Thyroid gland (tissue), 4 donors: Measurements from ENCODE around the gene IKBIP. TPM values are rescaled to one million over a fixed set of nuclear protein-coding genes. Genes with fewer than 3 reads are reported as not detected.

ENCODE experiments used
- DNase-seq, 2 donors: peaks; one replicate each; pipeline ENCODE4 v3.0.0-alpha.2; 2019
- H3K27ac ChIP-seq, 3 donors: fragments of 200-600 bp; sonication (generic); 1 replicate in 2 of 3; 2 replicates in 1 of 3; pipeline ENCODE4 v1.5.1; 2016 to 2019; ENCODE audit warnings: mild to moderate bottlenecking in 1 of 3, moderate library complexity in 1 of 3
- H3K27me3 ChIP-seq: fragments of 200-600 bp; sonication (generic); one replicate; pipeline ENCODE4 v1.5.1; 2019
- H3K36me3 ChIP-seq, 2 donors: fragments of 200-600 bp; sonication (generic); one replicate each; pipeline ENCODE4 v1.5.1; 2016 to 2019
- H3K4me1 ChIP-seq, 2 donors: fragments of 200-600 bp; sonication (generic); one replicate each; pipeline ENCODE4 v1.5.1; 2017 to 2019
- H3K4me3 ChIP-seq, 3 donors: fragments of 200-600 bp; sonication (generic); replicated peaks in 1 of 3; 1 replicate in 2 of 3; 2 replicates in 1 of 3; pipeline ENCODE4 v1.5.1; 2016; ENCODE audit warnings: mild to moderate bottlenecking in 1 of 3
- H3K9me3 ChIP-seq: fragments of 200-600 bp; sonication (generic); one replicate; pipeline ENCODE4 v1.5.1; 2017
- CTCF ChIP-seq, 6 experiments: fragments of 200-600 bp in 3 of 6; fragments of 450-650 bp in 3 of 6; sonication (generic) in 3 of 6; IDR thresholded peaks; one replicate each; pipeline ENCODE4 v1.5.1; 2016 to 2019; ENCODE audit warnings: antibody characterized with exemption in 6 of 6, mild to moderate bottlenecking in 2 of 6, inconsistent platforms in 1 of 6, moderate library complexity in 1 of 6
- POLR2A ChIP-seq, 2 donors: fragments of 450-650 bp; IDR thresholded peaks; one replicate each; pipeline ENCODE4 v1.6.1; 2017; ENCODE audit warnings: antibody characterized with exemption in 2 of 2, mild to moderate bottlenecking in 2 of 2, moderate library complexity in 1 of 2
- WGBS, 2 donors: methylation state at CpG; one replicate each; pipeline ENCODE4 v1.1.5; 2017; 5-methylcytosine and 5-hydroxymethylcytosine counted together
- intact Hi-C: fragments of 100-400 bp; cut with DNase I; formaldehyde crosslinking; loops from one replicate; pipeline ENCODE4 v1.15.1; 2023
- total RNA-seq, 4 donors: library from RNA; depleted of rRNA; stranded (reverse); fragments of >200 nt; gene quantifications; one replicate each; pipeline ENCODE4 v1.2.3, GENCODE V29; 2016

The IKBIP gene
- total RNA-seq, 4 donors from 2014 or later = 16.8 to 26.2 (median 19.0) TPM

GRCh38 chr12:98638009-98638408 is 6.6 kb downstream of the IKBIP start:
- DNase-seq = no peak
- Histone ChIP-seq H3K27me3 (no peaks in the 10 kb centered on the region), H3K4me3 (no peak overlapping the region), H3K27ac (no peak overlapping the region), H3K36me3 (no peaks in the 10 kb centered on the region), H3K4me1 (peaks cover 0 to 8% of the 10 kb centered on the region in 2 donors), H3K9me3 (no peaks in the 10 kb centered on the region)
- intact Hi-C loops = no loop called here
- 97% methylated on average over 2 of the region's 2 CpGs for WGBS, 2 donors
- TF ChIP-seq CTCF (IDR thresholded peaks at IDR 0.05) = no peak
- TF ChIP-seq POLR2A (IDR thresholded peaks at IDR 0.05) = no peak

- Histone ChIP-seq H3K9me3 (no peaks in the 10 kb centered on the region), H3K27me3 (no peaks in the 10 kb centered on the region), H3K4me3 (no peak overlapping the region), H3K4me1 (peaks cover 0 to 8% of the 10 kb centered on the region in 2 donors), H3K36me3 (no peaks in the 10 kb centered on the region), H3K27ac (no peak overlapping the region)
- WGBS, 2 donors = 85 to 88% methylated on average over 2 of the region's 2 CpGs
- no peak for DNase-seq
- TF ChIP-seq CTCF (IDR thresholded peaks at IDR 0.05) = no peak
- TF ChIP-seq POLR2A (IDR thresholded peaks at IDR 0.05) = no peak
- intact Hi-C loops = no loop called here
These were observed 7.5 kb downstream of the IKBIP start for GRCh38 chr12:98637068-98637467.

GRCh38 chr12:98635657-98636323 is 8.8 kb downstream of the IKBIP start:
- peaks cover 0 to 8% of the 10 kb centered on the region in 2 donors for H3K4me1 ChIP-seq
- no peaks in the 10 kb centered on the region for H3K27me3 ChIP-seq
- 65 to 71% methylated on average over 4 of the region's 4 CpGs for WGBS, 2 donors
- TF ChIP-seq POLR2A (IDR thresholded peaks at IDR 0.05) (no peak), CTCF (IDR thresholded peaks at IDR 0.05) (no peak)
- intact Hi-C loops = no loop called here
- no peak for DNase-seq
- H3K36me3 ChIP-seq = no peaks in the 10 kb centered on the region
- H3K4me3 ChIP-seq = no peak overlapping the region
- H3K9me3 ChIP-seq = no peaks in the 10 kb centered on the region
- H3K27ac ChIP-seq = peak overlapping the region in 2 of 3 donors; percentile 32 to 50

GRCh38 chr12:98618952-98619351 is 25.6 kb downstream of the IKBIP start:
- TF ChIP-seq POLR2A (IDR thresholded peaks at IDR 0.05) (no peak), CTCF (IDR thresholded peaks at IDR 0.05) (no peak)
- Histone ChIP-seq H3K27ac (no peak overlapping the region), H3K9me3 (no peaks in the 10 kb centered on the region), H3K4me3 (no peak overlapping the region), H3K4me1 (no peaks in the 10 kb centered on the region), H3K27me3 (no peaks in the 10 kb centered on the region), H3K36me3 (no peaks in the 10 kb centered on the region)
- 76% methylated on average over 4 of the region's 4 CpGs for WGBS, 2 donors
- intact Hi-C loops = no loop called here
- DNase-seq = no peak

GRCh38 chr12:98612696-98613334 is 31.8 kb downstream of the IKBIP start:
- H3K27ac ChIP-seq = no peak overlapping the region
- DNase-seq = no peak
- no peak for TF ChIP-seq CTCF (IDR thresholded peaks at IDR 0.05)
- no peak for TF ChIP-seq POLR2A (IDR thresholded peaks at IDR 0.05)
- 73 to 77% methylated on average over 5 of the region's 5 CpGs for WGBS, 2 donors
- no peaks in the 10 kb centered on the region for H3K9me3 ChIP-seq
- no peaks in the 10 kb centered on the region for H3K36me3 ChIP-seq
- intact Hi-C loops = no loop called here
- no peaks in the 10 kb centered on the region for H3K4me1 ChIP-seq
- no peak overlapping the region for H3K4me3 ChIP-seq
- no peaks in the 10 kb centered on the region for H3K27me3 ChIP-seq
